Neural cell (in vitro differentiated cells): ENCODE results near the gene TMC2. TPM values are rescaled to one million over a fixed set of nuclear protein-coding genes. Genes with fewer than 3 reads are reported as not detected.
"Not testable (repeated sequence)": the region's sequence is repeated elsewhere in the genome, so short reads cannot be mapped to it uniquely, and the experiment has no call there.

Experiments used
- H2AFZ ChIP-seq: fragments of 200-600, 300-800 bp; sonication (generic), shearing (Covaris generic); 2 replicates; pipeline ENCODE4 v1.6.0; 2014; ENCODE audit warnings: low read depth, mild to moderate bottlenecking, antibody characterized with exemption, low read length, moderate library complexity
- H3F3A ChIP-seq: fragments of 200-600 bp; shearing (Covaris generic); 2 replicates; pipeline ENCODE4 v1.6.1; 2016; ENCODE audit warnings: mild to moderate bottlenecking, moderate library complexity, mixed read lengths, antibody characterized with exemption, low read length; ENCODE audit not compliant: insufficient read depth, poor library complexity, severe bottlenecking
- H3K27ac ChIP-seq: fragments of 200-600, 300-800 bp; sonication (generic), shearing (Covaris generic); 2 replicates; pipeline ENCODE4 v1.5.1; 2014; ENCODE audit warnings: mild to moderate bottlenecking, low read length, moderate library complexity
- H3K27me3 ChIP-seq: fragments of 300-800, 200-600 bp; sonication (generic), shearing (Covaris generic); 2 replicates; pipeline ENCODE4 v1.6.0; 2014; ENCODE audit warnings: mild to moderate bottlenecking, low read depth, low read length, moderate library complexity; ENCODE audit not compliant: insufficient read depth
- H3K36me3 ChIP-seq: fragments of 300-800, 200-600 bp; sonication (generic), shearing (Covaris generic); 2 replicates; pipeline ENCODE4 v1.5.1; 2014; ENCODE audit warnings: mild to moderate bottlenecking, antibody characterized with exemption, low read length, moderate library complexity; ENCODE audit not compliant: insufficient read depth
- H3K4me2 ChIP-seq: fragments of 300-800, 200-600 bp; sonication (generic), shearing (Covaris generic); 2 replicates; pipeline ENCODE4 v1.6.0; 2014; ENCODE audit warnings: mild to moderate bottlenecking, low read length
- H3K4me3 ChIP-seq: fragments of 300-800, 200-600 bp; sonication (generic), shearing (Covaris generic); 2 replicates; pipeline ENCODE4 v1.5.1; 2014; ENCODE audit warnings: mild to moderate bottlenecking, low read length, moderate library complexity
- H3K79me2 ChIP-seq: fragments of 200-600 bp; shearing (Covaris generic); replicated peaks from 2 replicates; pipeline ENCODE4 v1.6.0; 2014; ENCODE audit warnings: mild to moderate bottlenecking, low read length, moderate library complexity; ENCODE audit not compliant: insufficient read depth
- H3K9ac ChIP-seq: fragments of 300-800, 200-600 bp; sonication (generic), shearing (Covaris generic); 2 replicates; pipeline ENCODE4 v1.6.1; 2016; ENCODE audit warnings: mild to moderate bottlenecking, low read length, mixed read lengths
- H3K9me2 ChIP-seq: fragments of 200-600 bp; shearing (Covaris generic); 2 replicates; pipeline ENCODE4 v1.6.1; 2016; ENCODE audit warnings: mild to moderate bottlenecking, low read length, mixed read lengths; ENCODE audit not compliant: insufficient read depth
- H3K9me3 ChIP-seq: fragments of 200-600, 300-800 bp; sonication (generic), shearing (Covaris generic); 2 replicates; pipeline ENCODE4 v1.6.1; 2016; ENCODE audit warnings: mild to moderate bottlenecking, mixed run types, low read length, moderate library complexity, mixed read lengths
- H4K20me1 ChIP-seq: fragments of 200-600 bp; shearing (Covaris generic); 2 replicates; pipeline ENCODE4 v1.6.1; 2016; ENCODE audit warnings: mild to moderate bottlenecking, mixed run types; ENCODE audit not compliant: insufficient read depth
- EP300 ChIP-seq: fragments of 450-650 bp; conservative IDR thresholded peaks from 2 replicates; pipeline ENCODE4 v1.6.1; 2014; ENCODE audit warnings: antibody characterized with exemption, mild to moderate bottlenecking, moderate library complexity; ENCODE audit not compliant: poor library complexity, severe bottlenecking
- EZH2 ChIP-seq: fragments of 200-600, 300-800 bp; shearing (Covaris generic), sonication (generic); IDR thresholded peaks from 2 replicates; pipeline ENCODE4 v1.6.1; 2014; ENCODE audit warnings: antibody characterized with exemption, low read length, borderline replicate concordance, mild to moderate bottlenecking; ENCODE audit not compliant: insufficient read depth, poor library complexity, severe bottlenecking
- MXI1 ChIP-seq: fragments of 450-650 bp; conservative IDR thresholded peaks from 2 replicates; pipeline ENCODE4 v1.6.1; 2014; ENCODE audit warnings: antibody characterized with exemption, mild to moderate bottlenecking; ENCODE audit not compliant: poor library complexity, severe bottlenecking
- POLR2AphosphoS5 ChIP-seq: IDR thresholded peaks from 2 replicates; pipeline ENCODE4 v1.6.1; 2012
- RAD21 ChIP-seq: fragments of 450-650 bp; conservative IDR thresholded peaks from 2 replicates; pipeline ENCODE4 v1.6.1; 2014; ENCODE audit warnings: antibody characterized with exemption, mild to moderate bottlenecking, moderate library complexity
- SMC3 ChIP-seq: fragments of 450-650 bp; conservative IDR thresholded peaks from 2 replicates; pipeline ENCODE4 v1.6.1; 2014; ENCODE audit warnings: antibody characterized with exemption, mild to moderate bottlenecking, moderate library complexity; ENCODE audit not compliant: poor library complexity
- TAF1 ChIP-seq: IDR thresholded peaks from 2 replicates; pipeline ENCODE4 v1.6.1; 2012; ENCODE audit warnings: low read depth
- polyA plus RNA-seq: library from polyadenylated mRNA; depleted of rRNA; stranded (reverse); fragments of >200 nt; gene quantifications from 2 replicates; pipeline ENCODE4 v1.2.3, GENCODE V29; 2014
- TF ChIP-seq, protein P1 (sequence below): IDR thresholded peaks from 2 replicates; pipeline ENCODE4 v1.6.1; 2012; ENCODE audit warnings: borderline replicate concordance
- TF ChIP-seq, protein P2 (sequence below): fragments of 450-650 bp; IDR thresholded peaks from 2 replicates; pipeline ENCODE4 v1.5.1; 2014; ENCODE audit warnings: antibody characterized with exemption, mild to moderate bottlenecking, moderate library complexity; ENCODE audit not compliant: poor library complexity, severe bottlenecking

Gene TMC2
- polyA plus RNA-seq, 1 donor from 2014 or later, result 0.11 TPM

DNA sequence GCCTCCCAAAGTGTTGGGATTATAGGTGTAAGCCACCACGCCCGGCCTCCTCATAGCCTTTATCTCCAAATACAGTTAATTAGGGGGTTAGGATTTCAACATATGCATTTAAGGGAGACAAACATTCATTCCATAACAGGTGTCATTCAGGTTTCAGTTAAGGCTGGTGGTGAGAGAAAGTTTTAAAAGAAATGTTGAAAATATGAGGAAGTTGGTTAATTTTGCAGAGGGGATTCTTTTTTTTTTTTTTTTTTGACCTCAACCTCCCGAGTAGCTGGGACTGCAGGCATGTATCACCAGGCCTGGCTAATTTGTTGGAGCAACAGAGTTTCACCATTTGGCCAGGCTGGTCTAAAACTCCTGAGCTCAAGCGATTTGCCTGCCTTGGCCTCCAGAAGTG, 143.7 kb downstream of the TMC2 start:
- H3K4me3 ChIP-seq, result no peak overlapping the region
- H4K20me1 ChIP-seq, result no peaks in the 10 kb centered on the region
- no peak overlapping the region for H3K27ac ChIP-seq
- H3K9me2 ChIP-seq, result no peaks in the 10 kb centered on the region
- TF ChIP-seq, protein P1, sequence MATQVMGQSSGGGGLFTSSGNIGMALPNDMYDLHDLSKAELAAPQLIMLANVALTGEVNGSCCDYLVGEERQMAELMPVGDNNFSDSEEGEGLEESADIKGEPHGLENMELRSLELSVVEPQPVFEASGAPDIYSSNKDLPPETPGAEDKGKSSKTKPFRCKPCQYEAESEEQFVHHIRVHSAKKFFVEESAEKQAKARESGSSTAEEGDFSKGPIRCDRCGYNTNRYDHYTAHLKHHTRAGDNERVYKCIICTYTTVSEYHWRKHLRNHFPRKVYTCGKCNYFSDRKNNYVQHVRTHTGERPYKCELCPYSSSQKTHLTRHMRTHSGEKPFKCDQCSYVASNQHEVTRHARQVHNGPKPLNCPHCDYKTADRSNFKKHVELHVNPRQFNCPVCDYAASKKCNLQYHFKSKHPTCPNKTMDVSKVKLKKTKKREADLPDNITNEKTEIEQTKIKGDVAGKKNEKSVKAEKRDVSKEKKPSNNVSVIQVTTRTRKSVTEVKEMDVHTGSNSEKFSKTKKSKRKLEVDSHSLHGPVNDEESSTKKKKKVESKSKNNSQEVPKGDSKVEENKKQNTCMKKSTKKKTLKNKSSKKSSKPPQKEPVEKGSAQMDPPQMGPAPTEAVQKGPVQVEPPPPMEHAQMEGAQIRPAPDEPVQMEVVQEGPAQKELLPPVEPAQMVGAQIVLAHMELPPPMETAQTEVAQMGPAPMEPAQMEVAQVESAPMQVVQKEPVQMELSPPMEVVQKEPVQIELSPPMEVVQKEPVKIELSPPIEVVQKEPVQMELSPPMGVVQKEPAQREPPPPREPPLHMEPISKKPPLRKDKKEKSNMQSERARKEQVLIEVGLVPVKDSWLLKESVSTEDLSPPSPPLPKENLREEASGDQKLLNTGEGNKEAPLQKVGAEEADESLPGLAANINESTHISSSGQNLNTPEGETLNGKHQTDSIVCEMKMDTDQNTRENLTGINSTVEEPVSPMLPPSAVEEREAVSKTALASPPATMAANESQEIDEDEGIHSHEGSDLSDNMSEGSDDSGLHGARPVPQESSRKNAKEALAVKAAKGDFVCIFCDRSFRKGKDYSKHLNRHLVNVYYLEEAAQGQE, result no peak
- no peak for TF ChIP-seq RAD21
- no peak for TF ChIP-seq SMC3
- TF ChIP-seq EZH2, result no peak
- TF ChIP-seq EP300, result no peak
- TF ChIP-seq, protein P2, sequence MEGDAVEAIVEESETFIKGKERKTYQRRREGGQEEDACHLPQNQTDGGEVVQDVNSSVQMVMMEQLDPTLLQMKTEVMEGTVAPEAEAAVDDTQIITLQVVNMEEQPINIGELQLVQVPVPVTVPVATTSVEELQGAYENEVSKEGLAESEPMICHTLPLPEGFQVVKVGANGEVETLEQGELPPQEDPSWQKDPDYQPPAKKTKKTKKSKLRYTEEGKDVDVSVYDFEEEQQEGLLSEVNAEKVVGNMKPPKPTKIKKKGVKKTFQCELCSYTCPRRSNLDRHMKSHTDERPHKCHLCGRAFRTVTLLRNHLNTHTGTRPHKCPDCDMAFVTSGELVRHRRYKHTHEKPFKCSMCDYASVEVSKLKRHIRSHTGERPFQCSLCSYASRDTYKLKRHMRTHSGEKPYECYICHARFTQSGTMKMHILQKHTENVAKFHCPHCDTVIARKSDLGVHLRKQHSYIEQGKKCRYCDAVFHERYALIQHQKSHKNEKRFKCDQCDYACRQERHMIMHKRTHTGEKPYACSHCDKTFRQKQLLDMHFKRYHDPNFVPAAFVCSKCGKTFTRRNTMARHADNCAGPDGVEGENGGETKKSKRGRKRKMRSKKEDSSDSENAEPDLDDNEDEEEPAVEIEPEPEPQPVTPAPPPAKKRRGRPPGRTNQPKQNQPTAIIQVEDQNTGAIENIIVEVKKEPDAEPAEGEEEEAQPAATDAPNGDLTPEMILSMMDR, result no peak
- no peak for TF ChIP-seq MXI1
- TF ChIP-seq POLR2AphosphoS5, result no peak
- no peak for TF ChIP-seq TAF1
- no peaks in the 10 kb centered on the region for H3K79me2 ChIP-seq
- H2AFZ ChIP-seq, result no peak overlapping the region
- H3K9me3 ChIP-seq, result no peaks in the 10 kb centered on the region
- no peaks in the 10 kb centered on the region for H3K36me3 ChIP-seq
- no peaks in the 10 kb centered on the region for H3K27me3 ChIP-seq
- H3K9ac ChIP-seq, result no peak overlapping the region
- no peaks in the 10 kb centered on the region for H3F3A ChIP-seq
- no peak overlapping the region for H3K4me2 ChIP-seq

DNA sequence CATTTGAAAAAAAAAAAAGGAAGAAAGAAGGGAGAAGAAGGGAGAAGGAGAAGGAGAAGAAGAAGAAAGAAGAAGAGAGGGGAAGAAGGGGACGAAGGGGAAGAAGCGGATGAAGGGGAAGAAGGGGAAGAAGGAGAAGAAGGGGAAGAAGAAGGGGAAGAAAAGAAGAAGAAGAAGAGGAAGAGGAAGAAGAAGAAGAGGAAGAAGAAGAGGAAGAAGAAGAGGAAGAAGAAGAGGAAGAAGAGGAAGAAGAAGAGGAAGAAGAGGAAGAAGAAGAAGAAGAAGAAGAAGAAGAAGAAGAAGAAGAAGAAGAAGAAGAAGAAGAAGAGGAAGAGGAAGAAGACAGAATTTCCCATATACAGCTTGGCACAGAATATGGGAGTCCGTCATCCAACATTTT, 145.7 kb downstream of the TMC2 start:
- not testable (repeated sequence) for H3K4me2 ChIP-seq, H3K27ac ChIP-seq, H3K9me3 ChIP-seq, H4K20me1 ChIP-seq, H2AFZ ChIP-seq, H3F3A ChIP-seq, H3K9me2 ChIP-seq, H3K79me2 ChIP-seq, H3K9ac ChIP-seq, H3K36me3 ChIP-seq, H3K4me3 ChIP-seq
- H3K27me3 ChIP-seq, result peaks cover 13% of the 10 kb centered on the region

DNA sequence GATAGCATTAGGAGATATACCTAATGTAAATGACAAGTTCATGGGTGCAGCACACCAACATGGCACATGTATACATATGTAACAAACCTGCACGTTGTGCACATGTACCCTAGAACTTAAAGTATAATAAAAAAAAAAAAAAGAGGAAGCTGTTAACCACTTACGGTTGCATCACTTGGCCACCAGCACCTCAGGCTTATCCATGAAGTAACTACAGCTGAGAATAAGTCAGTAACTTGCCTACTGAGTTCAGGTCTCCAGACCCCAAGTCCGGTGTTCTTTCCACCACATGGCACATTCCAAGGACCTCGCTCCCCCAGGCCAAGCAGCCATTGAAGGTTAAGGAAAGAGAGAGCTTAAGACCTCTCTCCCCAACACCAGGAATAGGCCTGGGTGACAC, 148.4 kb downstream of the TMC2 start:
- not testable (repeated sequence) for H3K9me2 ChIP-seq, H3K36me3 ChIP-seq, H4K20me1 ChIP-seq, H3K9me3 ChIP-seq, H3F3A ChIP-seq, H3K79me2 ChIP-seq, H2AFZ ChIP-seq, H3K4me2 ChIP-seq, H3K9ac ChIP-seq, H3K27ac ChIP-seq, H3K4me3 ChIP-seq
- H3K27me3 ChIP-seq, result peaks cover 31% of the 10 kb centered on the region
